C4-2B (cell line): Measurements from ENCODE around the gene JARID2.

Experiments used
- CTCF ChIP-seq: fragments of 450-650 bp; conservative IDR thresholded peaks from 2 replicates; pipeline ENCODE4 v1.5.1; 2017; ENCODE audit warnings: mild to moderate bottlenecking
- ZFX ChIP-seq: fragments of 450-650 bp; IDR thresholded peaks from 2 replicates; pipeline ENCODE4 v1.6.1; 2017

GRCh38 chr6:15538766-15539495 lies 293.1 kb downstream of the JARID2 start:
- TF ChIP-seq CTCF: no peak
- TF ChIP-seq ZFX: no peak
